Suppressor macrophage treated with lipopolysaccharide for 1 hour (primary cell): ENCODE data around the gene NUP188.

ENCODE experiments used
- DNase-seq, 3 donors: peaks; one replicate each; pipeline ENCODE4 v3.0.0-alpha.2; 2020 to 2022

Gene NUP188

DNA sequence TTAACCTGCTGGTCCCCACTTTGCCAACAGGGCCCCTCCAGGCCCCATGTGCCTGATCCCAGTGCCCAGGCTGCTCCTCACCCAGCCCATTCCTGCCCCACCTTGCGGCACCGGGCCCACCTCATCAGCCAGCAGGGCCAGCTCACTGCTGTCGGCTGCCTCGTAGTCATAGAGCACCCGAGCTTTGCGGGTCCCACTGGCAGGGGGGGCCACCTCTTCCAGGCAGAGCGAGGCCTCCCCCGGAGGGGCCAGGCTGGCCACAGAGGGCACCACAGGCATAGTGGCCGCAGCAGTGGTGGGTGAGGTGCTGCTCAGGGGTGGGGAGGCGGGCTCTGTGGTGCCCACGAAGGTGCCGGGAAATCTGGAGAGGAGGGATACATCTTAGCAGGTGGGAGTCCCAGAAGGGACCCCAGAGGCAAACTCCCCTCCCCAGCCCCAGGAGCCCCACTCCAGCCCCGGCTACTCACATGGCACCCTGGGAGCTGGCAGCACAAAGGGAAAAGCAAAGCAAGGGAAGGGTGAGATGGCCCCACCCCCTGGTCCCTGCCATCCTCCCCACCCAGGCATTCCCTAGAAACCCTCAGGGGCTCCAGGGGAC lies 61.6 kb downstream of the NUP188 start:
- no peak for DNase-seq

DNA sequence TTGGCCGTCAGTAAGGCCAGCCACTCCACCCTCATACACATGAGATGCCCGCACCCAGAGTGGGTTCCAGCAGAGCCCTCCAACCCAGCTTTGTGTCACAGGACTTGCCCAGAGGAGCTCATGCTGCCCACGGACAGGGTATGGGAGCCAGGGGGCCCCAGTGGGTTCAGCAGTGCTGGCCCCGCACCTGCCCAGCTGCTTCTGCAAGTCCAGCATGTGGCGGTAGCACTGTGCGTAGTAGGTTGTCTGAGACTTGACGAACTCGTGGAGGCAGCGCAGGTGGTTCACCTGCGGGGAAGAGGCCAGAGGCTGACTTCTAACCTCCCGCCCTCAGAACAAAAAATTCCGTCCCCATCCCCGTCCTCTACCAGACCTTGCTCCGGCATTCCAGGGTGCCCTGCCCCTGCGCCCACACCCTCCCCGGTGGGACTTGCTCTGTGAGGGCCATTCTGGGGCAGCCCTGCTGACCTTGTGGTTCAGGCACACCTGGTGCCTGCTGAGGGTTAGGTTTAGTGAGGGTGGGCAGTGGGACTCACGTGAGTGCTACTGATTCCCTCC lies 62.2 kb downstream of the NUP188 start:
- no peak for DNase-seq

DNA sequence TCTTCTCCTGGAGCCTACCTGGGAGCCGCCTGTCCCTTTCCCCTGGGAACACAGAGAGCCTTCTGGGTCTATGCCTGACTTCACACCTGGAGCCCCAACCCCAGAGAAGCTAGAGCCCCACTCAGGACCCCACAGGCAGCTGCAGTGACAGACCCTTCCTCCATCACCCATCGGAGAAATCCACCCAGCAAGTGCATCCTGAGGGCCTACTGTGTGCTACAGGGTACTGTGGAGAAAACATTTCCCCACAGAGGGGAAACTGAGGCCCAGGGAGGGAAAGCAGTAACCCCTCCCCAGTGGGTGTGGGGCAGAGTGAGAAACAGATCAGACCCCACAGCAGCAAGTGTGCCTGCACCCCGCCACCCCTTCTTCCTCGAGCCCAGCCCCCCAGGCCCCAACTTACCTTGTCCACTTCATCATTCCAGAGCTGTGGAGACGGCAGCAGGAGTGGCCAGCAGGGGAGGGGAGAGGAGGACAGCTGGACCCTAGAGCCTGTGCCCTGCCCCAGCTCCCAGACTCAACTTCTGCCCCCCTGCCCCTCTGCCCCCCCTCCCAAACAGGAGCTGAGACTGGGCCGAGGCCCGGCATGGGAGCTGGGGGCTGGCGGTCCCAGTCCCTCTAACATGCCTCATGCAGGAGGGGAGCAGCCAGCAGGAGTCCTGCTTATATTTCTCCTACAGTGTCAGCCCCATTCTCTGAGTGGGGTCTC lies 62.9 kb downstream of the NUP188 start:
- no peak for DNase-seq

DNA sequence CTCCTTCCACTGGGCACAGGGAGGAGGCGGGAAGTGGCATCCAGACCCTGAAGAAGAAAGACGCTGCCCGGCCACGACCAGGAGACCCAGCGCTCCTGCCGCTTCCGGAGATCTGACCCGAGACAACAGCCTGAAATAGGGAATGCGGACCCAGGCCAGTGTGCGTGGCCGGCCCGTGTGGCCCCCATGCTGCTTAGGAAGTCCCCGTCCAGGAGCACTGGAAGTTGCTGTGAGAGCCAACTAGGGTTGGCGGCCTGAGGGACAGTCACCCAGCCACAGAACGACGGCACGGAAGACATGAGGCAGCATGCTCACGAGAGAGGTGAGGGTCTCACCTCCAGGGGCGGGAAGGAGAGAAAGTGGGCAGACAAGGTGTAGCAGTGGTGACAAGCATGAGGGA lies 63.7 kb downstream of the NUP188 start:
- no peak for DNase-seq

DNA sequence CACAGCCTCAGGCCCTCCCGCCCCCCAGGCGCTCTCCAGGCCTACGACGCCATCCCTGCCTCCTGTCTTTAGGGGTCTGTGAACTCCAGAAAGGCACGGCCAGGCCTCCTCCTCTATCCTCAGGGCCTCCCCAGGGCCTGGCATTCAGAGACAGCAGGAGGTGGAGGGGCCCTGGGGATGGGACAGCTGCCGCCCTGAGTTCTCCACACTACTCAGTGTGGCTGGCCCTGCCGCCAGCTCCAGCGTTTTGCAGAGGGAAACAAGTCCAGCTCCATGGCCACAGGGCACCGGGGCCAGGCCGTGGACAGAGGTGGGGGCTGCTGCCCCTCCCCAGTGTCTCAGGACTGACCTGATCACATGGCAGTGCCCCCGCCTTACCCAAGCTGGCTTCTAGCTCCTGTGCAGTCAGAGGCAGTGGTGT lies 64.3 kb downstream of the NUP188 start:
- DNase-seq: no peak

DNA sequence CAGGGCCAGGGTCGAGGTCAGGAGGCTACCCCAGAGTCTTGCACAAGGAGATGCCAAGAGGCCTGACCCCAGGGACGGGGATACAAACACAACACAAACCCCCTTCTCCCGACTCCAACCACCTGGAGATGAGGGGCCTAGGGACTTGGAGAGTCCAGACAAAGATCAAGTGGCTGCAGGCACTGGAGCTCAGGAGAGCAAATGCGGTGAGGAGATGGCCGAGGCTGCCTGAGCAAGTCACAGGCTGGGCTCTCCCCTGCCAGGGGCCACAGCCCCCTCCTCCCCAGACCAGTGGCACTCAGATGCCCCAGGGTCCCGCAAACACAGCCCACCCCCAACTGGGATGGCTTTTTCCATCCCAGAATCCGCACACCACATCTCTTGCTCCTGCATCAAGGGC lies 64.8 kb downstream of the NUP188 start:
- DNase-seq: no peak

DNA sequence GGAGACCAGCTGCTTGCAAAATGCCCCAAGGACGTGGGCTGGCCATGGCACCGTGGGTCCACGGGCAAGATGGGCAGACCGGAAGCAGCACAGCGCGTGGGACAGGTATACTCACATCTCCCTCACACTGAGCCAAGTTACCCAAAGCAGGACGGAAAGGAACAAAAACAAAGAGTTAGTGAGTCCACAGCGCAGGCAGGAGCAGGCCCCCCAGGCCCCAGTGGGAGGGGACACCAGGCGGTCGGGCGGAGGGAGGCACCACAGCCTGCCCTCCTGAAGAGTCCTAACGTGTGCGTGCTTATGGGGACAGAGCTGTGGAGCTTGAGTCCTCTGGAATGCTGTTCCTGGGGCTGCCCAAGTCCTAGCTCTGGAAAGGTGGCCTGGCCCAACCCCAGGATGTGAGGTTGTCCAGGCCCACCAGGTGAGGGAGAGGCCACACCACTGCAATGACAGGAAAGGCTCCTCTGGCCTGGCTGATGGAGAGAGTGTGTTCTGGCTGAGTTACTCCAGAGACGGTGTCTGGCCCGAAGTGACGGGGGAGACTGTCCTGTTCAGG lies 65.5 kb downstream of the NUP188 start:
- no peak for DNase-seq

DNA sequence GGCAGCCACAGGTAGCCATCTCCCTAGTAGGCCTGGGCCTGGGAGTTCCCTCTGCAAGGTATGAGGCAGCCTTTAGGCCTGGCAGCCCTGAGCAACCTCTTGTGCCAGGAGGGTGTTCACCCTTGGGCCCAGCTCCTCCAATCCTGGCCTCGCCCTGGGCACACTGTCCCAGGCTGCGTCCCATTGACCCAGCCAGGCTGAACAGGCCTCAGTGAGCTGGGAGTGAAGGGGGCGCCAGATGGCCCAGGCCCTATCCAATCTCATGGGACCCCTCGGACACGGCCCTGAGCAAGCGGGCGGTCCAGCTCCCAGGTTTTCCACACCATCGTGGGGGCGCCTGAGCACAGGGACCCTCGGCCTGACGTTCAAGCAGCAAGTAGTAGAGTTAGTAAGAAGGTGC lies 66.2 kb downstream of the NUP188 start:
- no peak for DNase-seq

DNA sequence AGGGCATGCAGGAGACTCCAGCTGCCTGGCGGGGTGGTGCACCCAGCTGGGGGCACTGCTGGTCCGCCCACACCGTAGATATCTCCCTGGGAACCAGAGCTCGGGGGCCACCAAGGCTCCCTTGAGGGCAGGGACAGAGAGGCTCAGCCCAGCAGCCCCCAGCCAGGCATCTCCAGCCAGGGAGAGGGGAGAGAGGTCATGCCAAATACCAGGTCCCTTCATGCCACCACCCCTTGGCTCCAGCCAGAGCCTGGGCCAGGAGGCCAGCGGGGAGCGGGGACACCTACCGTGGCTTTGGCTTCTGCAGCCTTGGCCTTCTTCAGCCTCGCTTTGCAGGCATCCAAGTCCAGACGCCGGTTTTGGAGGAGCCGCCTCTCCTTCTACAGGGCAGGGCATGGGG lies 66.6 kb downstream of the NUP188 start:
- DNase-seq: no peak

DNA sequence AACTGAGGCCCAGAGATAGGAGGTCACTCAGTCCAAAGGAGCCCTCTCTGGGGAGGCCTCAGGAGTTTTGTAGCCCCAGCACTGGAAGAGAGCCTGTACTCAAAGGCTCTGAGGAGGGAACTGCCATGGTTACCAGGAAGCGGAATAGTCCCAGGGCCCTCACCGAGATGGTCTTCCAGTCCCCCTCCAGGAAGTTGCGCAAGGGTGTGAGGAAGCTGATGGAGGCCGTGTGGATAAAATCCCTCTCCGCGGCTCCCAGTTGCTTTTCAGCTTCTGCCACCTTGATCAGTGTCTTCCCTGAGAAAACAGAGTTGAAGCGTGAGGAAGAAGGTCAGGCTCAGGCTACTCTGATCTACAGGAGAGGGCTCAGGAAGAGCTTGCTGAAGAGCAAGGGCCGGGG lies 67.1 kb downstream of the NUP188 start:
- DNase-seq: no peak

DNA sequence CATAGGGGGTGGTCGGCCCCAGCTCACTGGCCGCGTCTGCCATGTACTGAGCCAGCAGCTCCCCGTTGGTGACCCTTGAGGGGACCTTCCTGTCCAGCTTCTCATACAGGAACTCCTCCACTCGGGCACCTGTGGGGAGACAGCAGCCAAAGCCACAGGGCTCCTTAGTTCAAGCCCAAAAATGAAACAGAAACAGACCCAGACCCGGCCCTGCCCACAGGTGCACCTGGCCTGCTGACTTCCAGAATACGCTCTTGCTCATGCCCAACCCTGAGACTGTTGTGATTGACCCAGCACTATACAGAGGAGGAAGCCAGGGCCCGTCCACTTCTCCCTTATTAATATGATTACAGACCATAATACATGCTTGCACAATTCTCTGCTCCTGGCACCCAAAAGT lies 73.6 kb downstream of the NUP188 start:
- no peak for DNase-seq

DNA sequence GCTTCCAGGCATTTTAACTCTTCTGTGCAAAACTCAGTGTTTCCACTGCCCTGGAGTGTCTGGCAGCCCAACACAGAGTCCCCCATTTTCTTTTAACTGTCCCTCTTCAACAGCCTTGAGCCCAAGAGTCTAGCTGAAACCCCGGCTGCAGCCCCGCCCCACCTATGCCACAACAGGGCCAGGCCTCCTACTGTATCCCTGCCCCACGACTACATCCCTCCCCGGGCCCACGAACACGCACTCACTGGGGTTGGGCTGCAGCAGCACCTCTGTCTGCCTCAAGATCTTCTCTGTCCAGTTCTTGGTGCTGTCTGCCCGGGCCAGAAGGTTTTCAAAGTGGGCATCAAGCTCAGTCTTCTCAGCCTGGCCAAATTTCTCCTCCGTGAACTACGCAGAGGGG lies 74.5 kb downstream of the NUP188 start:
- no peak for DNase-seq

DNA sequence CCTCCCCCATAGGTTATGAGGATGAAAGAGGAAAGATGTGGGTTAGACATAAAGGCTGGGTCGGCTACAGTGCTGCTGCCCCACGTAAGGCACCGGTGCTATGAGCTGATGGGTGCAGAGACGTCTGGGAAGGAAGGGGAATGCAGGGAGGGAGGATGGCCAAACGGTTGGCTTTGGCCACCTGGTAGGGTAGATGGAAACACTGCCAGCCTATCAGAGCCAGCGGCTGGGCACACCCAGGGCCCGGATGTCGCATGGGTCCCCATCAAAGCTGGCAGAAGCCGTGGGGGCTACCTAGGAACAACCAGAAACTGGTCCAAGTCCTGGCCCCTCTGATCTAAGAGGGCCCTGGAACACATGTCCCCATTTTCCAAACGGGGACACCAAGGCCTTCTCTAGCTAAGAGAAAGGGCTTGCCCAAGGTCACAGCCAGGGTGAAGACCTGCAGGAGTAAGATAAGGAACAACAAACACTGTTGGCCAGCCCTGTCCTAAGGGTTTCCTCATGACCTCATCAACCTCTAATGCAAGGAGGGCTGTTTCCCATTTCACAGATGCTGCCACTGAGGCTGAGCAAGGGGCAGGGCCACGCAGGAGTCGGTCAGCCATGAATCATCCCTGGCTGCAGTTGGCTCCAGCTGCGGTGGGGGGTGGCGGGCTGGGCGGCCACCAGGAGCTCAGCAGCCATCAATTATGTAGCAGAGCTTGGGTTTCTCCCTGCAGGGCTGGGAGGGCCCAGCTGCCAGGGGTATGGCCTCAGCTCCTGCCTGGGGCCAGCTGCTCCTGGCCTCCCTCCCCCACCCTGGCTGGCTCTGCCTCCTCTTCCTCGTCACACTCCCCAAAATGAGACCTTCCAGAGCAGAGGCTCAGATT lies 75.8 kb downstream of the NUP188 start:
- DNase-seq: no peak

DNA sequence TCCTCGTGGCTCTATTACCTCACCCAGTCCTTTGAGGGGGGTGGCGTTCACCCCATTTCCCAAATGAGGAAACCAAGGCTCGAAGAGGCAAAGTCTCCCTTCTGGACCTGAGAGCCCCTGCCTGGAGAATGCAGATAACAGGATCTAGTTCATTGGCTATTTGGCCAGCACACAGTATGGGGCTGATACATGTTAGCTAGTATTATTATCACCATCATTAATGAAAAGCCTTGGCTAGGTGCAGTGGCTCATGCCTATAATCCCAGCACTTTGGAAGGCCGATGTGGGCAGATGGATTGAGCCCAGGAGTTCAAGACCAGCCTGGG lies 76.4 kb downstream of the NUP188 start:
- DNase-seq: no peak

DNA sequence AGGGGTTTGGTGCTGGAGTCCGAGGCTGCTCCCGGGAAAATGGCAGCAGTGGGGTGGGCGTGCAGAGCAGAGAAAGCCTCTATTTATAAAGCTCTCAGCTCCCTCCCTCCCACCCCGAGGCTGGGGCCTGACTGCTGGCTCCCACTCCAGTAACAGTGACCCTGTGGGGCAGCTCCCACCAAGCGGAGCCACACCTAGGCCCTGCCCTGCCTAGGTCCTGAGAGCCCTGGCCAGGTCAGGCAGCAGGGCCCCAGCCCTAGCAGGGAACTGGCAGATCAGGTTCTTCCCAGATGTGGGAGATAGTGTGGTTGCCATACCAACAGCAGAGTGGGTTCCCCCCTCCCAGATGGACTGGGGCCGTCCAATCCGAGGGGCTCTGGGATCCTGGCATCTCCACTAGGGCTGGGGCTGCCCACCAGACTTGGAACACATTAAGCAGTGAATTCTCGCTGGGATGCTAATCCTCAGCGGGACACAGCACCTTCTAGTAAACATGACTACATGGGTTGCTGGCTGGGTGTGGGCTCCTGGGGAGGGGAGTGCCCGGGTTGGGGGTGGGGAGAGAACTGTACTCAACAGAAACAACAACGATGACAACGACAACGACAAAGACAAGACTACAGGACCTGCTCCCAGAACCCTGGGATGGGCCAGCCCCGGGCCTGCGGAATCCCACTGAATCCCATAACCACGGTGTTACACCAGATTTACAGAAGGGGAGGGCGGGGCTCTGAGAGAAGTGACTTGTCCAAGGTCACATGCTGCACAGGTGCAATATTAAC lies 79.1 kb downstream of the NUP188 start:
- no peak for DNase-seq

DNA sequence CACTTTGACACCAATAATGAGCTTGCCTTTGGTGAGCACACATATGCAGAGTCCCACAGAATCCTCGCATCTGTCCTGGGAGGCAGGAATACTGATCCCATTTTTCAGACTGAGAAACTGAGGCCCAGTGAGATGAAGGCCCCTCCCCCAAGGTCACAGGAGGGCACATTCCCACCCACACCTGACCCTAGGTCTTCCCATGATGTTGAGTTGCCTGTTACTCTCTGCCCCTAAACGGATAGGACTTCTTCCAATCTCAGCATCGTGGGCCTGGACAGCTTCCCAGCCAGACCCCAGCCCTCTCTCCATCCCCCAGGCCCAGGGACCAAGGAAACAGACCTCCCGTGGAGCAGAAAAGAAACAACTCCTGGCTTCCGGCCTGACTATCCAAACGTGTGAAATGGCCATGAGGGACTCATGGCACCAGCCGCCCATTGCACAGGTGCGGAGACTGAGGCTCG lies 79.8 kb downstream of the NUP188 start:
- DNase-seq: no peak

DNA sequence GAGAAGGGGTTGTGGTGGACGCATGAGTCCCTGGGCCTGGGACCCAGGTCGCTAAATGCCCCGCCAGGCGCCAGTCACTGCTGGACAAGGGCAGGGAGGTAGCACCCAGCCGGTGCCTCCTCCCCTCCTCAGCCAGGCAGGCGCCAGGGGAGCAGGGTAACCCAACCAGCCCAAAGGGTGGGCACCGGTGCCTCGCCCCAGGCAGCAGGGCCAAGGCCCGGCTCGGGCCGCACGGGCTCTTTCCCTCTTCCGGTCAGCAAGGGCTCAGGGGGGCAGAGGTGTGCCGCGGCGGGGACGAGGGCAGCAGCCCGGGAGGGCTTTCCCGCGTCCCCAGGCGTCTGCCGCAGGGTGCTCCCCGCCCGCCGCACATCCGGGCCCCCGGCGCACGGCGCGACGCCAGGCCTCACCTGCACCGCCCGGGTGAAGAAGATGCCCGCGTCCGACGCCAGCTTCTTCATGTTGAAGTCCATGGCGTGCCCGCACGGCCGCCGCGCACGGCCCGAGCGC lies 80.2 kb downstream of the NUP188 start:
- DNase-seq: no peak

DNA sequence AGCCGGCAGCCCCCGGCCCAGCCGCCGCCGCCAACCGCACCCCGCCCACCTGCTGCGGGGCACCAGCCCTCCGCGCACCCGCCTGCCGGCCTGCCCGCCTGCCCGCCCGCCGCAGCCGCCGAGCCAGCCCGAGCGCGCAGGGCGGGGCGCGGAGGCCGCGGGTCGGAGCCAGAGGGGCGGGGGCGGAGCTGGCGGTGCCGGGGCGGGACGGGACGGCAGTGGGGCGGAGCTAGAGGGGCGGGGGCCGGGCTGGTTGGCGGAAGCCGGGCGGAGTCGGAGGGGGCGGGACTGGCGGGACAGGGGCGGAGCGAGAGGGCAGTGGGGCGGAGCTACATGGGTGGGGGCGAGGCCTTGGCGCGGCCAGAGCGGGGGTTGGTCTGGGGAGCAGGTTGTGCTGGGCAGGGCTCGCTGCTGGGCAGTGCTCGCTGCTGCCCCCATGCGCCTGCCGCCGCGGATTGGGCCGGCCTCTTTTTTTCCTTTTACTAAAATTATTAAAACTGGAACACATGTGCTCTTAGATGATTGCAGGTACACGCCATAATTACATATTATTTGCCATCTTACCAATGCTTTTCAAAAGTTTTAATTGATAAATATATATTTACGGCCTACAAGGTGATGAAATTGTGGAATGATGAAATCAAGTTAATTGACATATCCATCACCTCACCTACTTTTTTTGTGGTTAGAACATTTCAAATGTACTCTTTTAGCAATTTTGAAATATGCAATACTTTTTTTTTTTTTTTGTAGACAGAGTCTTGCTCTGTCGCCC lies 80.9 kb downstream of the NUP188 start, which contains the start of gene SH3GLB2:
Gene SH3GLB2 (minus strand): TSS at position 140 of the 775 bp plus-strand sequence. CDS start 177 bp downstream, outside the sequence.
- DNase-seq: peak; percentile 95 to 99 (median 98)

DNA sequence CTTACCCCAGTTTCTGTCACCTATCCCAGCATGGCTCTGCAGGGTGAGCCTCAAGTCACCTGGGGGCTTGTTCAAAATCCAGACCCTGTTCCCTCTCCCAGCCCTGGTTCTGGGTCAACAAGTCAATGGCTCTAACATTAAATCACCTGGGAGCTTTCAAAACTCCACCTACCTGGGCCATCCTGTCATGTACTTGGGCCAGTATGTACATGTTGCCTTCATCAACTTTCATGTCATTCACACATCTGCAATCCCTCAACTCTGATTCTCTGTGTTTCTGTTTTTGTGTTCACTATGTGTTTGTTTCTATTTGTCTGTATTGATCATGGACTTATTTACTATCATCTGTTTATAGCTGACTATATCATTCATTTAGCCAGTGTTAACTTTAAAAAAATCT lies 82.7 kb downstream of the NUP188 start:
- DNase-seq: no peak

DNA sequence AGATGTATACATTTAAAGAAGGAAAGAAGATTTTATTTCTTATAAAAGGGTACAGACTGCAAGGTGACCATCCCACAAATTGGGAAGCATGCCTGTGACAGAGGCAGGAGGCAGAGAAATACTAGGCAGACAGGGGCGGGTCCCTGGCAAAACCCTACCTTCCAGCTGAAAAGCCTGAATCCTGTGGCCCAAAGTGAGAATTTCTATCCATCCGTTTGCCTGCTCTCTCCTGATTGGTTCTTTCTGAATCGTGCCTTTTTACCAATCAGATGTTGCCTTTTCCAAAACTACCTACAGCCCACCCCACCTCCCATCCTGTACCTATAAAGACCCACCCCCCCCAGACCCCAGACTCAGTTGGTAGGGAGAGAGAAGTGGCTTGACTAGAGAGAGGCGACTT lies 84.0 kb downstream of the NUP188 start:
- DNase-seq: no peak

DNA sequence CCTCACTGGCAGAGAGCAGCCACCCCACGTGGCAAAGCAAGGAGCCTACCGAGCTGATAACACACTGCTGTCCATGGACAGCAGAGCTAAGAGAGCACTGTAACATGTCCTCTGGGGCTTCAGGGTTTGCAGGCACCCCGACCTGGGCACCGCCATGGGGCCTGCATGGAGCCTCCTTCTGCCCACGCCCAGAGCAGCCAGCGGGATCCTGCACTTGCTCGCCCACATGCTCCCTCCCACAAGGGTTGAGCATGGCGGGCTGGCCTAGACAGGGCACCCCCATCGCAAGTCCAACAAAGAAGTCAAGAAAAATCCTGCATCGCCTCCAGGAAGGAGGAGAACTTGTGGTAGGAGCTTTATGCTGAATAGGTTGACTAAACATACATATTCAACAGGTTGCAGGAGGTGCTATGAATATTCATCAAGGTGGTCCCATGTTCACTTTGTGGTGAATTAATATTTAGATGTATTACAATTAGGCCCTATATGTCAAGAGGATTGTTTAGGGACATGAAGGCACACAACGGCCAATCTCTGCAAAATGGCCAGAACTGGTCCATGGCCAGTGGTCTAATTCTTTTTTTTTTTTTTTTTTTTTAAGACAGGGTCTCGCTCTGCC lies 85.2 kb downstream of the NUP188 start:
- DNase-seq: no peak
